Neuron (in vitro differentiated cells): ENCODE measurements around the gene NEUROD1.
A peak's percentile ranks its signal among the peaks of the same experiment; 100 is the strongest.

ENCODE experiments used
- H2AFZ ChIP-seq: one replicate; pipeline ENCODE4 v1.6.1; 2013; ENCODE audit warnings: low read depth, mild to moderate bottlenecking, inconsistent platforms, low read length, moderate library complexity
- H3K27me3 ChIP-seq: one replicate; pipeline ENCODE4 v1.6.1; 2013; ENCODE audit warnings: low read length; ENCODE audit not compliant: insufficient read depth
- H3K36me3 ChIP-seq: one replicate; pipeline ENCODE4 v1.6.1; 2013; ENCODE audit warnings: low read length; ENCODE audit not compliant: insufficient read depth
- H3K4me1 ChIP-seq: one replicate; pipeline ENCODE4 v1.6.1; 2013; ENCODE audit warnings: low read length; ENCODE audit not compliant: insufficient read depth
- H3K4me3 ChIP-seq: 2 replicates; pipeline ENCODE4 v1.5.1; 2013; ENCODE audit warnings: mild to moderate bottlenecking, low read length, moderate library complexity
- H3K9me3 ChIP-seq: one replicate; pipeline ENCODE4 v1.6.1; 2013; ENCODE audit warnings: low read length

Gene NEUROD1

DNA sequence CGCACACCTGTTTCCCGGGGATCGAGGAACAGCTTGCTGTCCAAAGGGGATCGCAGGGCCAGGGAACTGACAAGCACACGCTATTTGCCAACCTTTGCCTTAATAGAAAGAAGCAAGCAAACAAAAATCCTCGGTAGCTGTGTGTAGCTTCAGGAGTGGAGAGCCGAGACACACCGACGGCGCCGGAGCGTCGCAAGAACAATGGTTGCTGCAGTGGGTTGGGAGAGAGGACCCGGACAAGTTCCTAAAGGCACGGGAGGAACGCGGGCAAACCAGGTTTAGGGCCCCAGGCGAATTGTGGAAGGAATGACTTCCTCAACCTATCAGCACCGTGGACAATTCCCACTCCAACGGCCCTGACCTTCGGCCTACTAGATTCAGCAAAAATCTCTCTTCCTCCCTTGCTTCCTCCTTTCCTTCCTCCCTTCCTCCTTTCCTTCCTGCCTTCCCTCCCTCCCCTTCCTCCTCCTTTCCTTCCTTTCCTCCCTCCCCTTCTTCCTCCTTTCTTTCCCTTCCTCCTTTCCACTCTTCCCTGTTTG lies 4.9 kb upstream of the NEUROD1 start:
- Histone ChIP-seq H3K36me3 (no peaks in the 10 kb centered on the region), H3K9me3 (no peaks in the 10 kb centered on the region), H3K4me3 (peak overlapping the region; percentile 27), H3K4me1 (peaks cover 31% of the 10 kb centered on the region), H2AFZ (no peak overlapping the region), H3K27me3 (peaks cover 67% of the 10 kb centered on the region)

DNA sequence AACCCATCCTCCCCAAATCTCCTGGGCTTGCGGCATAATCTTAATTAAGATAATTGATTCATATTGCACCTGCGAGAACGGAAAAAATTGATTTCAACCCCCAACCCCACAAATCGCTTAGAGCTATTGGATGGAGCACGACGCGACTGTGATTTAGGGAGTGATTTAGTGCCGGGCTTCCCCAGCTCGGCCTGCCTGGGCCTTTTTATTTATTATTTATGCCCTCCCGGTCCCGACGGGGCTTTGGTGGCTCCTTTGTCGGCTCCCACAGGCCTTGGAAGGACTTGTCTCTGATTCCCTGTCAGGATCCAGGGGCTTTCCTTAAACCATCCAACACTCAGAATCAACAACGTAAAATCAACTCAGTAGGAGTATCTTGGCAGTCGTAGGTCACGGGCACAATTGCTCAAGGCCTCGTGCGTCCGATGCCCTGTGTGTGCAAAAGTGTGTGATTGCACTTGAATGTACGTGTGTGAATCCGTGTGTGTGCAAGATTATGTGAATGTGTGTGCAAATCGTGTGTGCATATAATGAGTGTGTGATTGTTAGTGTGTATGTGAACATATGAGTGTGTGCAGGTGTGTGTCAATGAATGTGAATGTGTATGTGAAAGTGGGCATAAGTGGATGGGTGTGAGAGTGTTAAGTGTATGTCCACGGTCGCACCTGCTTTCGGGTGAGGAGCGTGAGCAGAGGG lies 4.3 kb upstream of the NEUROD1 start:
- Histone ChIP-seq H2AFZ (peak overlapping the region; percentile 48), H3K4me1 (peaks cover 31% of the 10 kb centered on the region), H3K4me3 (peak overlapping the region; percentile 27), H3K9me3 (no peaks in the 10 kb centered on the region), H3K27me3 (peaks cover 67% of the 10 kb centered on the region), H3K36me3 (no peaks in the 10 kb centered on the region)

DNA sequence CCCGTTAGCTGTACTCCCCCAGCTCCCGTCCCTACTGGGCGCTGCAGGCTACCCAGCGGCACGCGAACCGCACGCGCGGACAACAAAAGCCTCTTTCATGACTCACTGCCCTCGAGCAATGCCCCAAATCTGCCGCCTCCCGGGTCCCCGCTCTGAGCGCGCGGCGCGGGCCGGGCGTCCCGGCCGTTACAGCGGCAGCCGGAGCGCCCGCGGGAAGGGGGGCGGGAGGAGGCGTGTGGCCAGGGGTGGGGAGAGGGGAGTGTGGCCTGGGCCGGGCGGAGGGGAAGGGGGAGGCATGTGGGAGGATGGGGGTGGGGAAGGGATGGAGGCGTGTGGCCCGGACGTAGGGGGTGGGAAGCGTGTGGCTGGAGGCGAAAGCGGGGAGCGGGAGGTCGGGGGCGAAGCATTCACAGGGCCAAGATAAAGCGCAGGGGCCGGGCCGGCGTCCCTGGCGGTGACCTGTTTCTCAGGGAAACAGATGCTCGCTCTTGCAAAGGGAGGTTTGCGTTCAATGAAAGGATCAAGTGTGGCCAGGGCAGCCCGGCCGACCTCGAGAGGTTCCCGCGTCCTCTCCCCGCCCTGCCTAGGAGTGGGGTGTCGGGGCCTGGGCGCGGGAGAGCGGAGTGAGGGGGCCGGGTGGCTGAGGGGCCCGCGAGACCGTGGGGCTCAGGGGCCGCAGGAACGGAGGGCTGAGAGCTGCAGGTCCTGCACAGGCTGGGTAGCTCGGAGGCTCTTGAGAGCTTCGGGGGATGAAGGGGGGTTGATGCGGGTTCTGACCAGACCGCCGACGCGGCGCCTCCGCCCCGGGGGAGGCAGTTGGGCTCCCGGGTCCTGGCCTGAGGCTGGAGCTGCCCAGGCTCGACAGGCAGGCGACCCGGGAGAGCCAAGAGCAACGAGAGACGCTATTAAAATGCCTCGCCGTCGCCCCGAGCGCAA lies 3.5 kb upstream of the NEUROD1 start:
- peaks cover 67% of the 10 kb centered on the region for H3K27me3 ChIP-seq
- H3K4me1 ChIP-seq, result peaks cover 31% of the 10 kb centered on the region
- peak overlapping the region; percentile 48 for H2AFZ ChIP-seq
- H3K36me3 ChIP-seq, result no peaks in the 10 kb centered on the region
- H3K4me3 ChIP-seq, result peak overlapping the region; percentile 40
- H3K9me3 ChIP-seq, result no peaks in the 10 kb centered on the region

DNA sequence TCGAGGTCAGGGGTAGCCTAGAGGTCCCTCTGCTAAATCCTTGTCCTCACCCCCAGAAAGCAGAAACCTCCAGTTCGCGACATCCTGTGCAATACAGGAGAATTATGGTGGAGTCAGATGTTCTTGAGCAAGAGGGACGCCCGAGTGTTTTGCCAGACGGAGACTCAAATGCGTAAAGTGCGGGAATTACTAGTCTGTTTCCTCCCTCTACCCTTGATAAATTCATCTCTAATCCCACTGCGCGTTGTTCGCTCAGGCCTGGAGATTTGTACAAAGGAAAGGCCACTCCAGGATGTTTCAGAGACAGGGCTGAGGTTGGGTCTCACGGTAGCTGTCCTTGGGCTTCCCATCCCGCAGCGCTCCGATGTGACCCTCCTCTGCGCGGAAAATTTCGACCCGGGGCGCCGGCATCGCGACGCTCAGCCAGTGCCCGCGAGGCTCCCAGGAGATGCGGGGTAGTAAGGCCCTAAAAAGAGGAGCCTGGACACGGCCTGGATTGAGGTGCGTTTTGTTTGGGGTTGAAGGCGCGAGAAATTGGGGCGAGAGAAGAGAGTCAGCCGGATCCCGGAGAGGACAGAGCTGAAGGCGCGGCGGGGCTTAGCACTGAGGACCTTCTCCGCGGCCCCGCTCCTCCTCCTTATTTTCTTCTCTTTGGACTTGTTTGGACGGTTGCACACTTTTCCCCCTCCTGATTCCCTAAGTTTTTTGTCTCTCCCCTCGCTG lies 2.6 kb upstream of the NEUROD1 start:
- Histone ChIP-seq H3K4me3 (peak overlapping the region; percentile 40), H3K4me1 (peaks cover 31% of the 10 kb centered on the region)

DNA sequence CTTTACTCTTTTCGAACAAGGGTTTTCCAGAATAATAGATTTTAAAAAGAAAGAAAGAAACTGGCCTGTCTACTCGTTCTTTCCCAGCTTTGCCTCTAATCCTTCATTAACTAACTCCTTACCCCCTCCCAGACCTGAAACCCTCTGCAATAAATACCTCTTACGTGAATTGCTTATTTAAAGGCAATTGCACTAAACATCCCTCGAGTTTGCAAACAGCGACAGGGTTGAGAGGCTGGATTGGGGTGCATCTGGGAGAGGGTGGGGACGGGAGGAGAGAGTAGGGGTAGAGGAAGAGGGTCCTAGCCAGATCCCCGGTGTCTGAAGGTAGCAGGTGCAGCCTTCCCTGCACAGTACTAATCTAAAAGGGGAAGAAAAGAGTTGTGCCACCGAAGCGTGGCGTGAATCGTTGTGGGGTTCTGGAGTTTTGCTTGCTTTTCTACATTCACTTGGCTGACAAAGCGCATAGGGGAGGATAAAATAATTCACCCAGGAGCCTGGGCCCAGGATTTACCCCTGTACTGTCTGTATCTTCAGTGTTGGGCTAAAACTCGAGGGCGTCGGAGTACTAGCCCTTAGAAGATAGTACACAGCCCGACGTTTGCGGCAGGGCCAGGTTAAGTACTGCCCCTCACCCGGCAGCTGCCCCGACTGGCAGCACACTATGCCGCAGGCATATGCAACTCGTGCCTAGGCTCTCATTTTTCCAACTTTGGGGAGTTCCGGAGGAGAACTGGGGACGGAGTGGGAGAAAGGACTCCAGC lies 1.9 kb upstream of the NEUROD1 start:
- peaks cover 75% of the 10 kb centered on the region for H3K27me3 ChIP-seq
- H3K36me3 ChIP-seq, result no peaks in the 10 kb centered on the region
- H3K9me3 ChIP-seq, result peaks cover 2% of the 10 kb centered on the region
- peaks cover 31% of the 10 kb centered on the region for H3K4me1 ChIP-seq
- H3K4me3 ChIP-seq, result peak overlapping the region; percentile 40
- H2AFZ ChIP-seq, result no peak overlapping the region

More for the DNA sequence above, 2.6 kb upstream of the NEUROD1 start:
- Histone ChIP-seq H3K27me3 (peaks cover 73% of the 10 kb centered on the region), H2AFZ (peak overlapping the region; percentile 39), H3K36me3 (no peaks in the 10 kb centered on the region), H3K9me3 (peaks cover 2% of the 10 kb centered on the region)

DNA sequence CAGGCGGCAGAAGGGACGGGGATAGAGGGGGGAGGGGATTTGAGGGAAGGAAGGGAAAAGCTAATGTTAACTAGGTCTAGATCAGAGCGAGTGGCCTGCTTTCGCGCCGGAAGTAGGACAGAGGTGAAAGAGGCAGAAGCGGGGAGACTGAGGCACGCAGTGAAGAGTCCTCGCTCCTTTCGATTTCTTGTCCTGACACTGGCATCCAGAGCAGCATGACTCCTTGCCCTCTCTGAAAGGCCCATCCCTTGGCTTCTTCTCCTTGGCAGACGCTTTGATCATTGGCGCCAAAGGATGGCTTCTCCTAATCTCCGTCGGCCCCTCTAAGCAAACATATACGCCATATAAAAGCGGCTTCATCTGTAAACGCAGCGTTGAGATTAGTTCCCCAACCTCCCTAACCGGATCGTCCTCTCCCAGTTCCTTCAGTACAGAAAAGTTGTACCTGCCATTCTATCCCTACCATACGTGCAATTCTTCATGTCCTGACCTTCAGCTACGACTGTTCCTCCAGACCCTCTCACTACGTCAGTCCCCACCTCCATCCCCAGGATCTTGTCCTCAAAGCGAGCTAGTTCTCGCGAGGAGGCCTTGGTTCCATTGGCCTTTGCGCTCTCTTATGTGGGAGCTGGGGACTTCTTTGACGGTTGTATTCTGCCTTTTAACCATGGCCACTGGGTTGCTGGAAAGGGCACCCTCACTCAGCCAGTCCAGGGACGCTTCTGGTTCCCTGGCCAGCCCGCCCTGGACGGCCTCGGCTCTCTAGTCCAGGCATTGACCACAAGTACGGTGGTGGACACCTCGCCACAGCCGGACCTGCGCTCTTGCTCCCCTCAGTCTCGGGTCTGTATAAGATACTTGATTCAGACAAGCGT lies 857 bp upstream of the NEUROD1 start:
- Histone ChIP-seq H3K27me3 (peaks cover 72% of the 10 kb centered on the region), H3K36me3 (no peaks in the 10 kb centered on the region), H2AFZ (no peak overlapping the region), H3K9me3 (peaks cover 2% of the 10 kb centered on the region), H3K4me3 (peak overlapping the region; percentile 27), H3K4me1 (peaks cover 31% of the 10 kb centered on the region)

DNA sequence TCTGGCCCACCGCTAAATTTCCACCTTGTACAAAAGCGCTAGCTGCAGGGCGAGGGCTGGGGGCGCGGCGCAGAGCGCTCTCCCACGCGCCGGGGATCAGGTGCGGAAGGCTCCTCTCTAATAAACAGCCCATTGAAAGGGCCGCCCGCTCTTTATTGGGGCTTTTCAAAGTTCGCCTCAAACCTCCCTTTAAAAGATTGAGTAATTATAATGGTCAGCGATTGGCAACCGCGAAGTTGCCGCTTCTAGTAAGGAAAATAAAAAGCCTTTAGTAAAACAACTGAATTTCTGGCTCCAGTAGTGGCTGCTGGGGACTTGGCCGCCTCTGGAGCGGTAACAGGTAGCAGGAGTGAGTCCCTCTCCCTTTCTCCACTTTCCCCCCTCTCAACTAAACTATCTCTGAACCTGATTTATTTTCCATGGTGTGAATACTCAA lies 755 bp downstream of the NEUROD1 start:
- Histone ChIP-seq H3K27me3 (peaks cover 61% of the 10 kb centered on the region), H3K36me3 (no peaks in the 10 kb centered on the region), H2AFZ (no peak overlapping the region), H3K4me3 (peak overlapping the region; percentile 49), H3K4me1 (peaks cover 29% of the 10 kb centered on the region), H3K9me3 (peaks cover 2% of the 10 kb centered on the region)

DNA sequence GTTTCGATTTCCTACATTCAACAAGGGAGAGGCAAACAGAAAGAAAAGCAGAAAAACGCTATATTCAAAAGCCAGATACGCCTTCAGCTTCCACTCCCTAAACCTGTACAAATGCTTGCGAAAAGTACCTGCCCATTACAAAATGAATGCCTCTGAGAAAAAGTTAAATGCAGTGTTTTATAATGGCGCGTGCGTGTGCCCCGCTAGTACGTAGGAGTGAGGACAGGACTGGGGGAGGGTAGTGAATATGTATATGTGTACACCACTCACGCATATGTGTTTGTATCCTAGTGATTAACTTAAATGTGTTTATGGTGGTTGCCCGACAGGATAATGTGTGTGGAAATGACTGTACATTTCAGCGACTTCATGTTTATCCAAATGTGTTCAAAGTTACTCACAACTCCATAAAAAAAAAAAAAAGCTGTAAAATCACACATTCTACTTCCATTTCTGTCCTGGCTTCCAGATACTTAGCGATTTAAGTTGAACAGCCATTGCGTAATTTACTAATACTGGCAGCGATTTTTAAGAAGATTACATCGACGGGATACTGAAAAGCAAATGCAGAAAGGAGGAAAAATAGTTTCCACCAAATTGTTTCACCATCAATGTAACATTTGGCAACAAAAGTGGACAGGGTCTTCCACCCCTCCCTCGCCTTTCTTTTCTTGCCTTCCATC lies 1.3 kb downstream of the NEUROD1 start:
- Histone ChIP-seq H3K36me3 (no peaks in the 10 kb centered on the region), H2AFZ (no peak overlapping the region), H3K4me3 (peak overlapping the region; percentile 49), H3K27me3 (peaks cover 55% of the 10 kb centered on the region), H3K4me1 (peaks cover 25% of the 10 kb centered on the region), H3K9me3 (peaks cover 2% of the 10 kb centered on the region)

DNA sequence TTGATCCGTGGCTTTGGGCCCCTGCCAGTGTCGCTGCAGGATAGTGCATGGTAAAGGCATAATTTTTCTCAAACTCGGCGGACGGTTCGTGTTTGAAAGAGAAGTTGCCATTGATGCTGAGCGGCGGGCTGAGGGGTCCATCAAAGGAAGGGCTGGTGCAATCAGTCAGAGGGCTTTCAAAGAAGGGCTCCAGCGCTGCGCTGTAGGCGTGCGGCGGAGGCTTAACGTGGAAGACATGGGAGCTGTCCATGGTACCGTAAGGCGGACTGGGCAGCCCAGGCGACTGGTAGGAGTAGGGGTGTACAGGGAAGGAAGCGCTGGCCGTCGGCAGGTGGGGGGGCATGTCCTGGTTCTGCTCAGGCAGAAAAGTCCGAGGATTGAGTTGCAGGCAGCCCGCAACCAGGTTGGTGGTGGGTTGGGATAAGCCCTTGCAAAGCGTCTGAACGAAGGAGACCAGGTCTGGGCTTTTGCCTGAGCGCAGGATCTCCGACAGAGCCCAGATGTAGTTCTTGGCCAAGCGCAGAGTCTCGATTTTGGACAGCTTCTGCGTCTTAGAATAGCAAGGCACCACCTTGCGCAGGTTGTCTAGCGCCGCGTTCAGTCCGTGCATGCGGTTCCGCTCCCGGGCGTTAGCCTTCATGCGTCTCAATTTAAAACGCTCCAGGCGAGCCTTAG lies 2.3 kb downstream of the NEUROD1 start:
- H3K27me3 ChIP-seq, result peaks cover 51% of the 10 kb centered on the region
- H2AFZ ChIP-seq, result no peak overlapping the region
- H3K4me3 ChIP-seq, result peak overlapping the region; percentile 49
- H3K4me1 ChIP-seq, result peaks cover 20% of the 10 kb centered on the region
- H3K9me3 ChIP-seq, result peaks cover 2% of the 10 kb centered on the region
- no peaks in the 10 kb centered on the region for H3K36me3 ChIP-seq

DNA sequence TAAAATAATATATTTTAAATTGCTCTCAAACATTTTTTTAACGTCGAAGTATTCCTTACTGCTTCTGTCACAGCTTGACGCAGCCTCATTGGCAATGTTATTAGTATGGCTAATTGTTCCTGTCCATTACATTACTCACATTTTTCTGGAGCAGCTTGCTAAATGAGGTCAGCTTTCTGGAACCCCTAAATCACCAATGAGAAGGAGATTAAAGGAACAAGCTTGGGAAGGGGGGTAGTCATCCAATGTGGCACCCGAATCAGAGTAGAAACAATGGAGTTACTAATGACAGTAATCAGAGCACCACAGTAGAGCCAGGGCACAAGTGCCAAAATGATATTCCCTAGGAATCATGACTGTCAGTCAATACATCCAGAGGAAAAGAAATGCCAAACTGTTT lies 5.1 kb downstream of the NEUROD1 start:
- Histone ChIP-seq H2AFZ (no peak overlapping the region), H3K4me1 (peaks cover 4% of the 10 kb centered on the region), H3K4me3 (no peak overlapping the region), H3K27me3 (peaks cover 38% of the 10 kb centered on the region), H3K36me3 (no peaks in the 10 kb centered on the region), H3K9me3 (peaks cover 2% of the 10 kb centered on the region)

DNA sequence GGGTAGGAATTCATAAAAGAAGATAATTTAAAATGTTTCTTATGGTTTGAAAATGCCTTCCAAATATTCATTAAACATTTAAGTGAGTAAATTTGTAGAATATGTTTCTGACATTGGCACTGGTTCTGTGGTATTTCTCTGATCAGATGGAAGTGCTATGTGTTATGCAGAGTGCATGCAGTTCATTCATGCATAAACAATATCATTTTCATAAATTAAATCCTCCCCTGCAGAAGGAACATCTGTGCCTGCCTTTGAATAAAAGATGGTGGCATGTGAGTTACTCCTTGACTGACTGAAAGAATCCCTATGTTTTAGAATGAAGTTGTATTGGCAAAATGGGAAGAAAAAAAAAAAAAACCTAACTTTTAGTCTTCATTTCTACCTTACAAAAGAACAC lies 5.9 kb downstream of the NEUROD1 start:
- Histone ChIP-seq H3K4me1 (peaks cover 4% of the 10 kb centered on the region), H3K36me3 (no peaks in the 10 kb centered on the region), H3K27me3 (peaks cover 32% of the 10 kb centered on the region), H3K9me3 (peaks cover 2% of the 10 kb centered on the region), H3K4me3 (no peak overlapping the region), H2AFZ (no peak overlapping the region)
